Esophagus squamous epithelium (tissue), 4 donors: ENCODE measurements around the gene BANF1.

Experiments
- POLR2A ChIP-seq, 4 donors: fragments of 450-650 bp; IDR thresholded peaks; one replicate each; pipeline ENCODE4 v1.6.1; 2017; ENCODE audit warnings: antibody characterized with exemption in 4 of 4, mild to moderate bottlenecking in 4 of 4, moderate library complexity in 3 of 4
- TF ChIP-seq, protein P1 (sequence below), 6 experiments: fragments of 450-650 bp in 4 of 6; fragments of 200-600 bp in 2 of 6; sonication (generic) in 2 of 6; IDR thresholded peaks; one replicate each; pipeline ENCODE4 v1.5.1; 2016 to 2019; ENCODE audit warnings: antibody characterized with exemption in 6 of 6, mild to moderate bottlenecking in 4 of 6, moderate library complexity in 4 of 6

DNA sequence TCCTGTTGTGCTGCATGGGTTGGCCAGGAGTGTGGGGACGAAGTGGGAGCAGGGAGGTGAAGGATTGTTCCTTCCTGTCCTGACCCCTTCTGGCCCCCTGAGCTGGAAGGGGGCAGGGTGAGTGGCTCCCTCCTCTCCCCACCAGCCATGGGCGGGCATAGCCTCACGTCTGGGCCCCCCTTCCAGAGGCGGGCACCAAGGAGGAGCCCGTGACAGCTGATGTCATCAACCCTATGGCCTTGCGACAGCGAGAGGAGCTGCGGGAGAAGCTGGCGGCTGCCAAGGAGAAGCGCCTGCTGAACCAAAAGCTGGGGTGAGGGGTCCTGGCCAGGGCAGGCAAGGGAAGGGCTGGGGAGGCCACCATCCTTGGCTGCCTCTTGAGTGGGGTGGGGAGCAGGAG lies 37.4 kb upstream of the BANF1 start:
- TF ChIP-seq, protein P1, sequence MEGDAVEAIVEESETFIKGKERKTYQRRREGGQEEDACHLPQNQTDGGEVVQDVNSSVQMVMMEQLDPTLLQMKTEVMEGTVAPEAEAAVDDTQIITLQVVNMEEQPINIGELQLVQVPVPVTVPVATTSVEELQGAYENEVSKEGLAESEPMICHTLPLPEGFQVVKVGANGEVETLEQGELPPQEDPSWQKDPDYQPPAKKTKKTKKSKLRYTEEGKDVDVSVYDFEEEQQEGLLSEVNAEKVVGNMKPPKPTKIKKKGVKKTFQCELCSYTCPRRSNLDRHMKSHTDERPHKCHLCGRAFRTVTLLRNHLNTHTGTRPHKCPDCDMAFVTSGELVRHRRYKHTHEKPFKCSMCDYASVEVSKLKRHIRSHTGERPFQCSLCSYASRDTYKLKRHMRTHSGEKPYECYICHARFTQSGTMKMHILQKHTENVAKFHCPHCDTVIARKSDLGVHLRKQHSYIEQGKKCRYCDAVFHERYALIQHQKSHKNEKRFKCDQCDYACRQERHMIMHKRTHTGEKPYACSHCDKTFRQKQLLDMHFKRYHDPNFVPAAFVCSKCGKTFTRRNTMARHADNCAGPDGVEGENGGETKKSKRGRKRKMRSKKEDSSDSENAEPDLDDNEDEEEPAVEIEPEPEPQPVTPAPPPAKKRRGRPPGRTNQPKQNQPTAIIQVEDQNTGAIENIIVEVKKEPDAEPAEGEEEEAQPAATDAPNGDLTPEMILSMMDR (IDR thresholded peaks at IDR 0.05), result no peak
- TF ChIP-seq POLR2A (IDR thresholded peaks at IDR 0.05), result no peak
